GM19023 (cell line): ENCODE measurements around the gene KRT14.
"Not testable (repeated sequence)": the region's sequence is repeated elsewhere in the genome, so short reads cannot be mapped to it uniquely, and the experiment has no call there.

Experiments
- ATAC-seq: cut with Tn5 transposase; IDR thresholded peaks from one replicate; pipeline ENCODE4 v1.9.1; 2021; ENCODE audit warnings: mild to moderate bottlenecking, moderate library complexity; ENCODE audit not compliant: unreplicated experiment

KRT14 gene

DNA sequence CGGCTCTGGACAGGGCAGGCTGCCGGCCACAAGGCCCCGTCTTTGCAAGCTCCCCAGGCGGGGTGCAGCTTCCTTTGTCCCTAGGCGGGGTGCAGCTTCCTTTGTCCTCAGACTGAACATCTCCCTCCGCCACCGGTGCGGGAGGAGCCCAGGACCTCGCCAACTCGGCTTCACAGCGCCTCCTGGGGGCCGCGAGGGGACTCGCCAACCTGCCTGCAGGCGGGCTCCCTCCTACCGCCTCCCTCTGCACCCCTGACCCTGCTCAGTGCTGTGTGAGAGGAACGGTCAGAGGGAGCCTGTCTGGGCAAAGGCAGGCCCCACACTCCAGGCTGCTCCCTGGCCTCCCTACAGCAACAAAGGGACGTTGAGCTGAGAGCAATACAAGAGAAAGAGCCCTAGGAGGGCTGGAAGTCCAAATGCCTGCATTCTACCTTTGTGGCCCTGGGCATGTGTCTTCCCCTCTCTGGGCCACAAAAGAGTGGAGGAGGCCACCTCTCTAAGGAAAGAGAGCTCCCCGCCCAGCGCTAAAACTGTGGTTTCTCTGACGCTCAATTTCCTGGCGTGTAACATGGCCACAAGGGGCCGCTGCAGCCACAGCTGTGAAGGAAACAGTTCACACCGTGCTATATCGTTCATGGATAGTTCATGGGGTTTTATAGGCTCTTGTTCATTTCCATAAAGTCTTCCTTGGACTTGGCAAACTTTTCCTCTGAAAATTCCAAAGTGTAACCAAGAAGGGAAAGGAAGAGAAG is 37.7 kb downstream of the KRT14 start:
- peak; percentile 71 for ATAC-seq

DNA sequence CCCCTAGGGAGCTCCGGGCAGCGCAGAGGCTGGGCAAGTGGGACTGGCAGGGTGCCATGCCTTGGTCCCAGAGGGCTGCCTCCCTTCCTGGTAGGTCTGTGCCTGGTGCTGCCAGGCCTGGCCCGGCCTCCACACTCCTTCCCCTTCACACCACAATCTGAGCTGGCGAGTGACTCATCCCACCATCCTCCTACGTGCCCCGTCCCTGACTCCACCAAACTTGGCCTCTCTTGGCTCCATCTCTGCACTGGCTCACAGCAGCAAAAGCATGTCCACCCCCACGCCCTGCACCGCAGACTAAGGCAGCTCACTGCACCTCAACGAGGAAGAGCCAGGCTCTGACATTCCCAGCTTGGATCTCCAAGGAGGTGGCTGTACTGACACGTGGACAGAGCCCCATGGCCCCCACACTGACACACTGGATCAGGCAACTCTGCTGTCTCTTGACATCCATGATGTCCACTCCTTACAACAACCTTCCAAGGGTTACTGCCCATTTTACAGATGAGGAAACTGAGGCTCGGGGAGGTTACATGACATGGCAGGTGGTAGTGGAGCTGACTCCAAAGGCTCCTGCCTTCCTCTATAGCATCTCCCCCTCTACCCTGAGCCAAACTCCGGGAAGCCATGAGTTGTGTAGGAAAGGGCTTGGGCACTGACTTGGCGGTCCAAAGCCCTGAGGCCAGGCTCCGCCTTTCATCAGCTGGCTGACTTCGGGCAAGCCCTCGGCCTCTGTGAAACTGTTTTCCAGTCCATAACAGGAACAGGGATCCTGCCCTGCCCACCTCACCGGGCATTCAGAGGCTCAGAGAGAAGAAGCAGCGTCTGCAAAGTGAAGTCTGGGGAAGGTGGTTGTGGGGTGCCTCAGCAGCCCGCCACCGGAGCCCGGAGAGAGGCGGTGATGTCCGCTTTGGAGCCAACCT is 38.5 kb downstream of the KRT14 start:
- ATAC-seq = no peak

DNA sequence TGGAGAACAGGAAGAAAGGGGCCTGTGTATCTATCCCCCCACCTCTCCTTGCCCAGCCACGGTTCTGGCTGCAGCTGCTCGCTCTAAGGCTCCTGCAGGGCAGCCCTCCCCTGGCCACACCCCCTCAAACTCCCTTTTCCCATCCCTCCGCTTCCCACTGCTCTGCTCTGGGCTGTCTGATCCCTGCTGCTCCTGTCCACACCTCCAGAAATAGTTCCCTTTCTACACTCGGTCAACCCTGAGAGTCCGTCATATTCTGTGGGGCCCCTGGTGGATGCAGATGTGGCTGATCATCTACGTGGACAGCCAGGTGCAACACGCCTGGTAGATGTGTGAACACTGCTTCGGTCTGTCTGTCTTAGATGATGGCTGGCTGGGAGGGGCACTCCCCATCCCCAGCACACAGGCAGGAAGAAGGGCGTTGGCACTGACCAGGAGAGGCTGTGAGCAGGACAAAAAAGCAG is 39.3 kb downstream of the KRT14 start:
- no peak for ATAC-seq

DNA sequence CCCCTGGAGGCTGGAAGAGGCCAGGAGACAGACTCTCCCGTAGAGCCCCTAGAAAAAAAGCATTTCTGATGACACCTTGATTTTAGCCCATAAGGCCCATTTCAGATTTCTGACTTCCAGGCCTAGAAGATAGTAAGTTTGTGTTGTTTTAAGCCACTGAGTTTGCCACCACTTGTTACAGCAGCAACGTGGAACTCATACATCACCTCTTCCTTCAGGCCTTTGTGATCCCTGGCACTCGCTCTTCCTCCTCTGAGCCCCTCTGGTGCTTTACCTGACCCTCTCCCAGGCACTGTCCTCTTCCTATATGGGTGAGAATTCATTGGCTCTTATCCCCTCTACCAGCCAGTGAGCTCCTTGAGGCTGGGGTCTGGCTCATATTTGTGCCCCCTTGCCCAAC is 39.9 kb downstream of the KRT14 start:
- ATAC-seq = no peak

DNA sequence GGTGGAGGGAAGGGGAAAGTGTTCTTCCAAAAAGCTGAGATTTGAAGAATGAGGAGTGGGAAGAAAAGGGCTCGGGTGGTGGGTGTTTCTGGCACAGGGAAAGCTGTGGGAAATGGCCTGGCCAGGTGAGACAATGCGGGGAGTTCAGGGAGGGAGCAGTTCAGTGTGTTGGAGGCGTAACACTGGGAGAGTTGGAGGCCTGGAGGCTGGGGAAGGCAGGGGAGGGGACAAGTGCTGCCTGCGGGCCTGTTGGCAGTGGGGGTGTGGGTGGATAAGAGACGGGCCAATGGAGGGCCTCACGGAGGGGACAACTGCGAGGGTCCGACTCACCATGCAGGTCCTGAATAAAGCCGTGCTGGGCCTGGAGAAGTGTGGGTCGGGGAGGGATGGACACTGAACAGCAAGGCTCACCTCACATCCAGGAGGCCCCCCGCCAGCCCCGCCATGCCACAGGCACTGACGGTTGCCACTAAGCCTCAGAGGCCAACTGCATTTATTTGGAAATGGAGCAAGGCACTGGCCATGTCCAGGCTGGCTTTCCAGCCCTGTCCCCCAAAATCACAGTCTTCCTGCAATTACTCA is 40.8 kb downstream of the KRT14 start:
- ATAC-seq = no peak

DNA sequence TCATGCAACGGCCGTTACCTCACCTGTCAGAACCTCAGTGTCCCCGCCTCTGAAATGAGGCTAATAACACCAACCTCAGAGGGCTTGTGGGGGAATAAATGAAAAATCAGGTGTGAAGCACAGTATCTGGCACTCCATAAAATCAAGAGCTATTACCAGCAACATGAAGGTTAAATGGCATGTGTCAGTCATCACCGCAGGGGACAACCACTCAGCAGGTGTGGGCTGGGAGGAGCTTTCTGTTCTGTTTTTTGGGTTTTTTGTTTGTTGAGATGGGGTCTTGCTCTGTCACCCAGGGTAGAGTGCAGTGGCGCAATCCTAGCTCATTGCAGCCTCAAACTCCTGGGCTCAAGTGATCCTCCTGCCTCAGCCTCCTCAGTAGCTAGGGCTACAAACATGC is 41.8 kb downstream of the KRT14 start:
- no peak for ATAC-seq

DNA sequence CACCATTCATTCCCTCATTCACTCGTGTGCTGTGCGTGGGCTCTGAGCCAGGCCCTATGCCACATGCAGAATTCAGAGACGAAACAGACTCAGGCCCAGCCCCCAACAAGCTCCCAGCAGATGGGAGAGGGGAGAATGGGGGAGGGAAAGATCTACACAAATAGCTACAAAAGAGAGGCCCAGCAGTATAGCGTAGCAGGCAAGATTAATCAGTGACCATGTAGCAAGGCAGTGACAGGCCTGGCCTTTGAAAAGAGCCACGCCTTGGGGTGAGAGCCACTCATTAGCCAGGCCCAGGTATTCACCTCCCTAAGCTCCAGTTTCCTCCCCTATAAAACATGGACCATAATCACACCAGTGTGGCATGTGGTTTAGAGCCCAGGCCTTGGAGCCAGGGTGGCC is 42.2 kb downstream of the KRT14 start:
- ATAC-seq = no peak

DNA sequence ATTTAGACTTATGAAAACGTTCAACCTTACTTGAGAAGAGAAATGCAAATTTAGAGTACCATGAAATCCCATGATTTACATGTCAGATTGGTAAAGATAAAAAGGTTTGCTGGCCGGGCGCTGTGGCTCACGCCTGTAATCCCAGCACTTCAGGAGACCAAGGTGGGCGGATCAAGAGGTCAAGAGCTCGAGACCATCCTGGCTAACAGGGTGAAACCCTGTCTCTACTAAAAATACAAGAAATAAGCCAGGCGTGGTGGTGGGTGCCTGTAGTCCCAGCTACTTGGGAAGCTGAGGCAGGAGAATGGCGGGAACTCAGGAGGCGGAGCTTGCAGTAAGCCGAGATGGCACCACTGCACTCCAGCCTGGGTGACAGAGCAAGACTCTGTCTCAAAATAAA is 43.9 kb downstream of the KRT14 start:
- not testable (repeated sequence) for ATAC-seq

DNA sequence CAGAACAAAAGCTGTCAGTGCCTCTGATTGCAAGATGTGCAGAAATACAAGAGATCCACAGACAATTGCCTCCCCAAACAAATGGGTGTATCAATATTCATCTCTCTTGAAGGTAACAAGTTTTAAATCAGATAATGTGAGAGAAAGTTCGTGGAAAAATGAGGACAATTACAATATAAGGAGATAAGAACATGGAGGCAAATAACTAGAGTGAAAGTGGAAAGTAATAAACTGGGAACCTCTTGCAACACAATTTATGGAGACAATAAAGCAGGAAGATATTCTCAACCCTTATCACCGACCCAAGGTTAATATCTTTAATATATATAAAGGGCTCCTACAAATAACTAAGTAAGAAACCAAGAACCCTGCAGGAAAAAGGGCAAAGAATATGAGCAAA is 44.3 kb downstream of the KRT14 start:
- no peak for ATAC-seq

DNA sequence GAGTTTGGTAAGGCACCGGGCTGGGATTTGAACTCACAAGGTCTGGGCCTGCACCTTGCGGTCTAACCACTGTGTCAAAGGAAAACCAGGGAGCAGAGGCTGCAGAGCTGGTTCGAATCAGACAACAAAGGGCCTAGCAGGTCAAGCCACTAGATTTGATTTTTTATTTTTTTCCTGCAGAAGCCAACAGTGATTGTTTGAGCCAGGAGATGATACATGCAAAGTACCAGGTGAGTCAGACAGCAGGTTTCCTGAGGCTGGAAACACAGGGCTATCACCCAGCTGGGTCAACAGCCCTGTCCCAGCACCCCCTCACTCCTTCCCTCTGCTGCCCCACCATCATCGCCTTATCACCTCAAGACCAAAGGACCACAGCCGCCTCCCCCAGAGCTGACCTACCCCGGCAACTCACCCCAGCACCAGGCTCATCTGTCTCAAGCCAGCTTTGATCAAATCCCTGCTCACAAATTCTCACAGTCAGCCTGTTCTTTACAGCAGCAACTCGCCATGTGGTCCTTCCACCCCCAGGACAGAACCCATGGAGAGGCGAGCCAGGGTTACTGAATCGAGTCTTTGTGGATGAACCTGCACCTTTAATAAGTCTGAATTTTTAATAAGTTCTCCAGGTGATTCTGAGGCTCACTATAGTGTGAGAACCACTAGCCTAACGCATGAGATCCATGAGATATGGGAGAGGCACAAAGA is 45.6 kb downstream of the KRT14 start:
- ATAC-seq = no peak

DNA sequence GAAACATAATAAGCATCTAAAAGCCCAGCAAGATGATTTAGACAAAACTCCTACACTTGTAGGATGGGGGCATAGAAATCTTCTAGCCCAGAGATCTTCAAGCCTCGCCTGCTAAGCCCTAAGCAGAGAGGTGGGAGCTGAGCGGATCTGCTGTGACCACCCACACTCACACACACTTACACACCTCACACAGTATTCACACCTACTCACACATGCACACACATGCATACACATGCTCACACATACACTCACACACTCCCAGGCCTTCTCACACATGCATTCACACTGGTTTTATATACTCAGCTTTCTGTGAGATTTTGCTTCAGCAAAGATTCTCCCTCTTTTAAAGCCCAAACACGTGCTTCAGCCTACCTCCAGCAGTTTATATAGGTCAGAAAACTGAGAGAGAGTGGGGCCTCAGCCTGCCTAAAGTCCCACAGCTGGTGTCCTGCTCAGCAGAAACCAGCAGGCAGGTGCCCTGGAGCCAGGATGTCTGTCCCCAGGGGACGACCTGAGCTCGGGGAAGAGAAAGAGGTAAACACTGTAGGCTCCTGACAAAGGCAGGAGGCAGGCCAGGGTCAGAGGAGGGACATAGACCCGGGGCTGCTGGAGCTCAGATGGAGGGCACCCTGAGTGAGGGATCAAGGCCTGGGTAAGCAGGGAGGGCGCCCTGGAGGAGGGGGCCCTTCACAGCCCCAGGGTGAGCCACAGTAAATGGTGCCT is 46.6 kb downstream of the KRT14 start:
- ATAC-seq = no peak

DNA sequence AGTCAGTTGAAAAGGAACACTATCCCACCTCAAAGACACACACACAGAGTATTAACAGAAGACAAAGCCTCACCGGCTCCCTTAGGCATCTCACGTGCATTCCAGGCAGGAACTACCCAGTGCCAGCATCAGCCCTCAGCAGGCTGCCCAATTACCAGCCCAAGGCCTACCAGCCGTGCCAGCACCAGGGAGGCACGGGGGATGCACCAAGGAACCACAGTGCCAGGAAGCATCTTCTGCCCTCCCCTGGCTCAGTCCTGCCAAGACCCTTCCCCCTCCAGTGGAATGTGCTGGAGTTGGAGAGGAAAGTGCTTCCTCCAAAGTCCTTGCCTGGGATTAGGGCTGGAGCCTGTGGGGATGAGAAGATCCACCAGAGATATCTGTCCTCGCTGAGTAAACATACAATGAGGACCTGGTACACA is 47.6 kb downstream of the KRT14 start:
- ATAC-seq = no peak

DNA sequence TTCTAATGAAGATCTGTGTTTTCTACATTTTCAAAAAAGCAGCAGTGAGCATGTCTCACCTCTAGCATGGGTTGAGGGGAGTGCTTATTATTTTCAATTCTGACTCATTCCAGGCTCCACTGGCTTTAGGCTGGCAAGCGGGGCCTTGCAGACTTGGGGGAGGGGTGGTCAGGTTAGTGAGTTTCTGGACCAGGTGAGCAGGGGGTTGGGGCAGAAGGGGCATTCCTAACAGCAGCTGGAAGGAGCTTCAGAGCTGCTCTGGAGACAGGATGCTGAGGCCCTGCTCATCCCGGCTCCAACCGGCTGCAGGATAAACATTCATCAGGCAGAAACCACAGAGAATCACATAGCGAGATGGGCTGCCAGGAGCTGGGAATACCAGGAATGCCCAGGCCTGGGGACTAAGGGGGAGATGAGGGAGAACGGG is 48.1 kb downstream of the KRT14 start:
- no peak for ATAC-seq

DNA sequence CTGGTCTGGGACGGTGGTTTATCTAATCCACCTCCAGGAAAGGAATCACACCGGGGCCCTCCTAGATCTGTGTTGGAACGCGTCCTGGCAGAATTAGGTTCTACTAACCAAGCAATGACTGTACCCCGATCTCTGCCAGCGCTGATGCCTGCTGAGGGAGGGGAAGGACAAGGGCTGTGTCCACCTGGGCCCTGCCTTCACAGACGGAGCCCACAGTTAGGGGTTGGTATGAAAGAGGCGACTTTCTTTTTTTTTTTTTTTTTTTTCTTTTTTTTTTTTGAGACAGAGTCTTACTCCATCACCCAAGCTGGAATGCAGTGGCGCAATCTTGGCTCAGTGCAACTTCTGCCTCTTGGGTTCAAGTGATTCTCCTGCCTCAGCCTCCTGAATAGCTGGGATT is 48.7 kb downstream of the KRT14 start:
- ATAC-seq = no peak

DNA sequence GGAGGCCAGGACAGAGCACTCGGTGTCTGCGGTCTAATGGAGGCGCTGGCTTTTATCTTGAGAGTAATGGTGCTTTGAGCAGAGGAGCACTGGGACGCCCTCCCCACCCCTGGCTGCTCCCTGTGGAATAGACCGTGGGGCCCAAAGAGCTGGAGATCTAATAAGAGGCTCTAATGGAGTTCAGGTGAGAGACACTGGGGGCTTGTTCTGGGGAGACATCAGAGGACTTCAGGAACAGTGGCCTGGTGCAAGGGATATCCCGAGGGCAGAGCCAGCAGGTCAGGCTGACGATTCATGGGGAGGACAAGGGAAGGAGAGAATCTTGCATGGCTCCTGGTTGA is 49.1 kb downstream of the KRT14 start:
- no peak for ATAC-seq

DNA sequence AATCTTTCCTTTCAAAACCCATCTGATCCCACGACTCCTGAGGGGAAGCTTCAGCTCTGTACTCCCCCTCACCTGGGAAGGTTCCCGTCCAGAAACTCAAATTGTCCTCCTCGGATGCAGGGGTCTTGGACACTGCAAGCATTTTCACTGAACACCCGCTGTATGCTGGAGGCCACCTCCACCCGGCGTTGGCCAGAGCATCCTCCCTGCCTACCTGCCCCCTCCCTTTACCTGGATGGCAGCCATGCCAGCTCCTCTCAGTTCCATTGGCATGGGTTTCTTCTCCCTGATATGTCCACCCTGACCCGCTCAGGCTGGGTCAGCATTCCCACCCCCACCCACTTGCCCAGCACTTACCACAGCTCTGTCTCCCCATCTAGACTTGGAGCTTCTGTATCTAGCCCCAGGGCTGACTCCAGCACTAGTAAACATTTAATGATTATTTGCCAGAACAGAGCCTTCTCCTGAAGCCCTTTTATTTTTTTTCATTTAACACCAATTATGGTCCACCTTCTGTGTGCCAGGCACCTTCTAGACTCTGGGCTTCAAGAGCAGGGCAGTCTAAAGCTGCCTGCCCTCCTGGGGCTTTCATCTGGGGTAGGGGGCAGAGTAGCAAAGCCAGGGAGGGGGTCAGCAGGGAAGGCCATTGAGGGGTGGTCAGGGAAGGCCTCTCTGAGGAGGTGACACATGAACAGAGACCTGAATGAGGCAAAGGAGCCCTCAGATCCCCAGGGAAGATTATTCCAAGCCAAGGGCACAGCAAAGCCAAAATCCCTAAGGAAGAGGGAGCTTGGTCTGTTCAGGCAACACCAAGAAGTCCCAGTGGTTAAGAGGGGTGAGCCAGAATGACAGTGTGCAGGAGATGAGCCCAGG is 49.7 kb downstream of the KRT14 start:
- ATAC-seq = no peak

DNA sequence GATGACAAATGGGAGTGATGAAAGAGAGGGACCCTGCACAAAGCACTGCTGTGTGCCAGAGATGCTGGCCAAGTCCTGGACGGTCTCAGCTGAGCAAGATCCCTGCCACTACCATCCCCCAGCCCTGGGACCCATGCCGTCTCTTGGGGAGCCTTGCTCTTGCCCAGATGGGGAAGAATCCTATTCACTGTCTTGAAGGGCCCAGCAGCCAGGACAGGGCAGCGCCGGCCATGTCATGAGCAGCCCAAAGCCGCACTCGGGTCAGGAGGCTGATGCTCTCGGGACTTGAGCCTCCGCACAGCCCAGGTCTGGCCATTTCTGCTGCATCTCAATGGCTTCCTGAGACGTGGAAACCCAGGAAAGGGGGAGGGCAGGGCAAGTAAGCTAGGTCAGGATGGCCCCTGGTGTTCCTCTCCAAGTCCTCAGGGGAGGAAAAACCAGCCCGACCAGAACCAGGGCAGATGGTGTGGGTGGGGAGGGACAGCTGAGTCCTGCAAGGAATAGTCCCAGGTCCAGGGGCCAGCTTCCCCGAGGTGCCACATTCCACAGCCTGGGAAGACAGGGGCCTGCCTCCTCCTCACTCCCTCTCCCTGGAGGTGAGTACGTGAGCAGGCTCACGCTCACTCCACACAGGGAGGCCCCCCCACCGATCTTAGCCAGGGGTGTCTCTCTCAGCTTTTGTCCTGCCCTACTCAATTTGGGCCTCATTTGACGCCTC is 50.8 kb downstream of the KRT14 start:
- no peak for ATAC-seq

DNA sequence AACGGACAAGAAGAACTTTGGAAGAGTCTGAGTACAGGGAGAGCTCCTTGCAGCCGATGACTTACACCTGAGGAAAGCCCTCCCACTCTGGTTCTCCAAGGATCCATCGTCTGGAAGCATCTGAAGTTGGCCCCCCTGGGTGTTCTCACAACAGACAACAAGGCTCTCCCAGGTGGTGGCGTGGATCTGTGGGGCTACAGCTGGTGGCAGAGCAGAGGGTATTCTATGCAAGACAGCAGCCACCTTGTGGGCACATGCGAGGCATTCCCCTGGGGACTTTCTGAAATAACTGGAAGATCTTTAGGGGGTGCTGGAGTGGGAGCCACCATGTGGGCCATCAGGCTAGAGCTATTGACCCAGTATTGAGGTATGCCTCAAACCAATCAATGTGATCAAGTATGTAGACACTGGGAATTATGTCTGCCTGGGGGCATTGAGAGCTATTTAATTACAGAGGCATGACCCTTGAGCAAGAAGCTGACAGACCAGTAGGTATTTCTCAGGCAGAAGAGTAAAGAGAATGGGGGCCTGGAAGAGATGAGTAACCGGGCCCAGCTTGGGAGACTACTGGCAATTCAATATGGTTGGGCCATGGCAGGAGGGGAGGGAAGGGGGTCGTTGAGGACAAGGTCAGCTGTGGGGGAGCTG is 51.7 kb downstream of the KRT14 start:
- ATAC-seq = no peak
